Superior temporal gyrus (tissue), 1 donor: Measurements from ENCODE around the gene LRRC14B.
"Not testable (repeated sequence)": the region's sequence is repeated elsewhere in the genome, so short reads cannot be mapped to it uniquely, and the experiment has no call there.

Experiments used
- DNase-seq: peaks from one replicate; pipeline ENCODE4 v3.0.0-alpha.2; 2016; ENCODE audit errors: extremely low spot score

LRRC14B gene

DNA sequence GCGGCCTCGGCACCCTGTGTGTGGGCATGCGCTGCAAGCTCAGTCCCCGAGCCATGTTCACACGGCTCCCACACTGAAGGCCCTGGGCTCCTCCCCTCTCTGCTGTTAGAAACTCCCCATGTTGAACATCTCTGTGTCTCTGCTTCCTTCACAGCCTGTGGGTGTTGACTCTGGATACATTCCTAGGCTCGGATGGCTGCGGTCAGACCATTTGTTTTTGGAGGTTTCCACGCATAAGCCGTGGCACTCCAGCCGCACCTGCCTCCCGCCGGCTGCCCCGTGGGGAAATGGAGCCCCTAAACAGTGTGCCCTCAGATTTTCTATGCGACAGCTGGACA is 31.2 kb upstream of the LRRC14B start:
- no peak for DNase-seq

DNA sequence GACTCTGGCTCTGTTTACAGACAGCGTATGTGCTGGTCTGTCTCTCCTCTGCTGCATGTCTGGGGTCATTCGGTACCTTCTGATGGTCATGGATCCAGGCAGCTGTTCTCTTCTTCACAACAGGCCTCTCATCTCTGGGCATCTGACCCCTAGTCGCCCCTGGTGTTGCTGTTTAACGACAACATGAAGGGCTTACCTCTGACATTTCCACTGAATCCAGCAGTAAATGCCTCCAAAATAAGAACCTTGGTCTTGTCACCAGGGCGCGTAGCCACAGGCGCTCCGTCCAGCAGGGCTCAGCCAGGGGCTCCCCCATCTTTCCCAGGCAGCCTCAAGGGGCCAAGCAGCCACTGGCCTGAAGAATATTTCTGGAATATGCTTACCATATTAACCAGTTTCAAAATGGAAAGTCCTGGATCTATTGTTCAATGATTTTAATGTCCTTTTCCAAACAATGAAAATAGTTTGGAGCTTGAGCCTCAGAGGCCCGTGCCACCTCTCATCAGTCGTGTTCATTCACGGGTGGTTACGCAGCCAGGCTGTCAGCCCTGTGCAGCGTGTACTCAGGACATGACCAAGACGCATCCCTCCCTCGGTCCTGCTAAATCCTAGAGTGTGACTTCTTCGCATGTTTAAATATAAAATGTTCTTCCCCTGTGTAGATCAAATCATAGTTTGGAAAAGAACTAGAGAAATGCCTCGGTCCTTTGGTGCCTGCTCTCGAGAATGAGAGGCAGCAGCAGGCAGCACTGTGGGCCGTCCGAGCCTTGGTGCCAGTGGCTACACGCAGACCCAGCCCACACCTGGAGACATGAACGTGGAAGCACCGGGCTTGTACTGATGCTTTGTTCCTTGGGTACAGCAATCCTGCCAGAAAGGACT is 30.1 kb upstream of the LRRC14B start:
- no peak for DNase-seq

DNA sequence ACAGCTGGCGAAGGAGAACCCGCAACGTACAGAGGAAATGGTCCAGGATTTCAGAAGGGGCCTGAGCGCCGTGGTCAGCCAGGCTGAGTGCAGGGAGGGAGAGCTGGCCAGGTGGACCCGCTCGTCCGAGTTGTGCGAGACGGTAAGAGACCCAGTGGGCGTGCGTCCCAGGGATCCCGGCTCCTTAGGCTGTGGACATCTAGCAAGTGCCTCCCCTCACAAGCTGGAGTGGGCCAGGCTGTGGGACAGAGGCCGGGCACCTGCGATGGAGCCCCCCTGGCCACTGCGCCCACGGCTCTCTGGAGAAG is 29.5 kb upstream of the LRRC14B start:
- no peak for DNase-seq

DNA sequence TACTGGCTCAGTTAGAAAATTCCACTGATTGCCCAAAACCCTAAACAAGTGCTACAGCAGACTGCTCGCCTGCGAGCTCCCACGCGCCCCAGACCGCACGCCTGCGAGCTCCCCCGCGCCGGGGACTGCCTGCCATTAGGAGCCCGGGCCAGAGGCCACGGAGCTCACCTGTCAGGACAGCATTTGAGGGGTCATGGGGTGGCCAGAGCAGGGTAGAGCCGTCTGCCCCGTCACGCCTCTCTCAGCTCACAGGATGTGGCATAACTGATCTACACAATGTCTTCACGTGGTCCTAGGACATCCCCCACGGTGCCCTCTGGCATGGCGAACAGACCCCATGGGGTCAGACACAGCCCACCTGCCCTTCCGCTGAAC is 29.1 kb upstream of the LRRC14B start:
- no peak for DNase-seq

DNA sequence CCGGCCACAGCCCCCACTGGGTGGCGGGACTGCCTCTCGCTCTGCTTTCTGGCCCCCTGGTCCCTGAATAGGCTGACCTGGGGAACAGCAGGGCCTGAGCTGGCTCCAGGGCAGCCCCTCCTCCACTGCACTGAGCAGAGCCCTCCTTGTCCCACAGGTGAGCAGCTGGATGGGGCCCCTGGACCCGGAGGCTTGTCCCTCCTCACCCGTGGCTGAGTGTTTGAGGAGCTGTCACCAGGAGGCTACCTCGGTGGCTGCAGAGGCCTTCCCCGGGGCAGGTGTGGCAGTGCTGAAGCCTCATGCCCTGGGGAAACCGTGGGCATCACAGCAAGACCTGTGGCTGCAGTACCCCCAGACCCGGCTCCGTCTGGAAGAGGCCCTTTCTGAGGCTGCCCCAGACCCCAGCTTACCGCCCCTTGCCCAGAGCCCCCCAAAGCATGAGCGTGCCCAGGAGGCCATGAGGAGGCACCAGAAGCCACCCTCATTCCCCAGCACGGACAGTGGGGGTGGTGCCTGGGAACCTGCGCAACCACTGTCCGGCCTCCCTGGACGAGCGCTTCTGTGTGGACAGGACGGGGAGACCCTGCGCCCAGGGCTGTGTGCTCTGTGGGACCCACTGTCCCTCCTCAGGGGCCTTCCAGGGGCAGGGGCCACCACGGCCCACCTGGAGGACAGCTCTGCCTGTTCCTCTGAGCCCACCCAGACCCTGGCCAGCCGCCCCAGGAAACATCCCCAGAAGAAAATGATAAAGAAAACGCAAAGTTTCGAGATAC is 28.5 kb upstream of the LRRC14B start:
- DNase-seq: no peak

DNA sequence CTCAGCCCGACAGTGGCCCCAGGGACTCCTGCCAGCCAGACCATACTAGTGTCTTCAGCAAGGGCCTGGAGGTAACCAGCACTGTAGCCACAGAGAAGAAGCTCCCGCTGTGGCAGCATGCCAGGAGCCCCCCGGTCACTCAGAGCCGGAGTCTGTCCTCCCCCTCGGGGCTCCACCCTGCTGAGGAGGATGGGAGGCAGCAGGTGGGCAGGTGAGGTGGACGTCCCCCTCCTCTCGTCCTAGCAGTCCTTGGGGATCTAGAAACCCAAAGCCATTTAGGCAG is 28.0 kb upstream of the LRRC14B start:
- DNase-seq: no peak

DNA sequence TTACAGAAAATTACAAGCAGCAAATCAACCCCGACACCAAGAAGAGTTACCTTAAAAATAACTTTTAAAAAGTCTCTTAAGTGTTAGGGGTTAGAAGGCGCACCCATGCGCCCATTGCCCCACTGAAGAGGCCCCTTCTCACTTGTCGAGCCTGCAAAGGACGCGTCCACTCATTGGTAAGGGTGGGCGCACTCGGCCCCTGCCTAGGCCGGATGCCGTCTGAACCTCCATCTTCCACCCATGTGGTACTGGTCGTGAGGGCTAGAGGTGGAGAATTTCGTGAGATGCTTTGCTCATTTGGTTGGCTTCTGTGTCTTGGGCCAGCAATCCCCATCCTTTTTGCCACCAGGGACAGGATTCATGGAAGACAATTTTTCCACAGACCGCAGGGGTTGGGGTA is 27.5 kb upstream of the LRRC14B start:
- no peak for DNase-seq

DNA sequence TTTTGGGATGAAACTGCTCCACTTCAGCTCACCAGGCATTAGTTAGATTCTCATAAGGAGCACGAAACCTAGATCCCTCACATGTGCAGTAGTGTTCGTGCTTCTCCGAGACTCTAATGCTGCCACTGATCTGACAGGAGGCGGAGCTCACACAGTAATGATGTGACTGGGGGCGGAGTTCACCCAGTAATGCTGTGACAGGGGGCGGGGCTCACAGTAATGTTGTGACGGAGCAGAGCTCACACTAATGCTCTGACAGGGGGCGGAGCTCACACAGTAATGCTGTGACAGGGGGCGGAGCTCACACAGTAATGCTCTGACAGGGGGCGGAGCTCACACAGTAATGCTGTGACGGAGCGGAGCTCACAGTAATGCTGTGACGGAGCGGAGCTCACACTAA is 27.1 kb upstream of the LRRC14B start:
- DNase-seq: no peak

DNA sequence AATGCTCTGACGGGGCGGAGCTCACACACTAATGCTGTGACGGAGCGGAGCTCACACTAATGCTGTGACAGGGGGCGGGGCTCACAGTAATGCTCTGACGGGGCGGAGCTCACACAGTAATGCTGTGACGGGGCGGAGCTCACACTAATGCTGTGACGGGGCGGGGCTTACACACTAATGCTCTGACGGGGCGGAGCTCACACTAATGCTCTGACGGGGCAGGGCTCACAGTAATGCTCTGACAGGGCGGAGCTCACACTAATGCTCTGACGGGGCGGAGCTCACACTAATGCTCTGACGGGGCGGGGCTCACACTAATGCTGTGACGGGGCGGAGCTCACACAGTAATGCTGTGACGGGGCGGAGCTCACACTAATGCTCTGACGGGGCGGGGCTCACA is 26.5 kb upstream of the LRRC14B start:
- not testable (repeated sequence) for DNase-seq

DNA sequence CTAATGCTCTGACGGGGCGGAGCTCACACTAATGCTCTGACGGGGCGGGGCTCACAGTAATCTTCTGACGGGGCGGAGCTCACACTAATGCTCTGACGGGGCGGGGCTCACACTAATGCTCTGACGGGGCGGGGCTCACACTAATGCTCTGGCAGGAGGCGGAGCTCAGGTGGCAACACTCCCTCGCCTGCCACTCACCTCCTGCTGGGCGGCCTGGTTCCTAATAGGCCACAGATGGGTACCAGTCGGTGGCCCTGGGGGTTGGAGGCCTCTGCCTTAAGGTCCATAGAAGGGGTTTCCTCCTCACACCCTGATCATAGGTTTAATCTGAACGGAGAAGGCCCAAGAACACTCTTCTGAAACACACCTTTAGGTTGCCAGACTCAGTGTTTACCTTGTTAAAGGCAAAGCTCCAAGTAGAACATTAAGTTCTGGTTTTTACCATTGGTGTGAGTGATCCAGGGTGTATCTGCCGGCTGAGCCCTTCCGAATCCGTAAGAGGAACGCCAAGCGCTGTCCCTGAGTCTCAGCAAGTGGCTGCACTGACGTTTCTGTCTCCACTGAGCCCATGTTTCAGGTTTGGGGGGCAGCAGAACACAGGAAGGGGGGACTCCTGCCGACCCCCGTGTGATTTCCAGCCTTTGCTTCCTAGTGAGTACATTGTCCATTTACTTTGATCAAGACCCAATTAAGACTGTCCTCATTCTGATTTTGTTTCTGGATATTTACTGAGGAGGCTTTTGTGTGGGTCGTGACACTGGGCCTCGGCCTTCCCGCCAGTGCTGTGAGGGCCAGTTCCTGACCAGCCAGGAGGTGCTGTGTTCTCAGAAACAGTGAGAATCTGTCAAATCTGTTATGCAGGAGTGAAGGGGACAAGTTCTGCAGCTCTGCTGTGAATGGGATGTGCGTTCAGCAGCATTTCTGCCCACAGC is 24.6 kb upstream of the LRRC14B start:
- no peak for DNase-seq

DNA sequence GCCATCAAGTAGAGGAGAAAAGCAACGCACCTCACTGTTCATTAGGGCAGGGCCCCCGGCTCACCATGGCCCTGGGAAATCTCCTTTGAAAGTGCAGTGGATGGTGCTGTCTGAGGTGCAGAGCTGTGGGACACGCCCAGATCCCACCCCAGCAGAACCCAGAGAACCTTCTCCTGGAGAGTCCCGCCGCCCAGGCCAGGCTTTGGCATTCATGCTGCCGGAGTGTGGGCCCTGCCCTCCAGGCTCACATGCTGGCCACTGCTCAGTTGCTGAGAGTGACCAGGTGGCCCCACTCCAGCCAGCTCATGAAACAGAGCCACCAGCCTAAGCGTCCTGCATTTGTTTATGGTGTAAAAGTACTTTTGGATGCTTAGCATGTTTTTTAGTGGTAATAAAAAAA is 23.8 kb upstream of the LRRC14B start:
- no peak for DNase-seq

DNA sequence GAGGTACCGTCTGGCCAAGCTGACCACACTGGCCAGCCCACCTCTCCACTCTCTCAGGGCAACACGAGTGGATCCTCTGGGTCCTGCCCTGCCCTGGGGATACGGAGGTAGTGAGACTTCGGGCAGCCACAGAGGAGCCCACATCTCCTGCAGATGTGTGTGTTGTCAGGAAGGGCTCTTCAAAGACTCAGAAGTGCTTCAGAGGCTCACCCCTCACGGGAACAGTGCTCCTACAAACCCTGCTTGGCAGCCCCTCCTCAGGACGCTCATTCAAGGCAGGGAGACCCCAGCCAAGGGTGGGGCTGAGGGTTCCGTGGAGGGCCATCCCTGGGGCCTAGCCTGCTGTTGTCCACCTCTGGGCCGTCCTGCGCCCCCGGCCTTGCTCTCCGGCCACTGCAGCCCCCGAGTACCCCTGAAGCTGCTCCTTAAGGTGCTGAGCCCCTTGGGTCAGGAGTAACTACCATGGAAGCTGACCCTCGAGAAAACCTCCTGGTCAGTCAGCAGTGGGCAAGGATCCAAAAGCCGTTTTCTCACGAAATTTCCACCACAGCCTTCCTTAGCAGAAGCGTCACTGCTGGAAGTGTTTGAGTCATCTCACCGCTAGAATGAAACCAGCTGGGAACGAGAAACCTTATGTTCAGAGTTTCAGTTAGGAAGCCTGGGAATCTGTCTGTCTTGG is 23.2 kb upstream of the LRRC14B start:
- no peak for DNase-seq

DNA sequence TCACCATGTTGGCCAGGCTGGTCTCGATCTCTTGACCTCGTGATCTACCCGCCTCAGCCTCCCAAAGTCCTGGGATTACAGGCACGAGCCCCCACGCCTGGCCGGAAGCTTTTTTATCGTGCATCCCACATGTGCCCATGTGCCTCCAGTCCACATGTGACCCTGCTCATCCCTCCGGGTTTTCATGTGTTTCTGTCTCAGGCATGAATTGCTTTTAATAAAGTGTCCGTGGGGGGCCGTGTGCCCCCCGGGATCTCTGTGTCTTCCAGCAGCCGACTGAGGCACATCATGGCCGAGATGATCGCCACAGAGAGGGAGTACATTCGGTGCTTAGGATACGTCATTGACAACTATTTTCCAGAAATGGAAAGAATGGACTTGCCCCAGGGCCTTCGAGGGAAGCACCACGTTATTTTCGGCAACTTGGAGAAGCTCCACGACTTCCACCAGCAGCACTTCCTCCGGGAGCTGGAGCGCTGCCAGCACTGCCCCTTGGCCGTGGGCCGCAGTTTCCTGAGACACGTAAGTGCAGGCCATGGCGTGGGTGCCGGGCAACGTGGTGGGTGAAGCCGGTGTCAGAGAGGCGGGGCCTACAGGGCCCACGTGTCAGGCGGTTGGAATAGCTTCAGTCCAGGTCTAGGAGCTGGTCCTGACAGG is 22.1 kb upstream of the LRRC14B start:
- DNase-seq: no peak

DNA sequence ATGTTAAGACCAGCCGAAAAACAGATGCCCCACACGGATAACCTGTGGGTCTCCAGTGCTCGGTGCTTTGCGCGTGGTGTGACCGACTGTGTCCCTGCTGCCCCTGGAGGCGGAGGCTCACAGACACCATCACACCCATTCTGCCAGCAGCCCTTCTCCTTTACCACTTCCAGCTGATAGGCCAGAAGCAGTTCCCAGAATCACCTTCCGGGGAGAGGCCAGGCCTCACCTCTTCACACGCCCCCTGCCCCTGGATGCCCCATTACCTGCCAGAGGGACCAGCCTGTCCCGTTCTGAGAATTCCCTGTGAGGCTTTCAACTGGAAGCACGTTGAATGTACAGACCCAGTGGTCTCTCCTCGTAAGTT is 21.6 kb upstream of the LRRC14B start:
- no peak for DNase-seq

DNA sequence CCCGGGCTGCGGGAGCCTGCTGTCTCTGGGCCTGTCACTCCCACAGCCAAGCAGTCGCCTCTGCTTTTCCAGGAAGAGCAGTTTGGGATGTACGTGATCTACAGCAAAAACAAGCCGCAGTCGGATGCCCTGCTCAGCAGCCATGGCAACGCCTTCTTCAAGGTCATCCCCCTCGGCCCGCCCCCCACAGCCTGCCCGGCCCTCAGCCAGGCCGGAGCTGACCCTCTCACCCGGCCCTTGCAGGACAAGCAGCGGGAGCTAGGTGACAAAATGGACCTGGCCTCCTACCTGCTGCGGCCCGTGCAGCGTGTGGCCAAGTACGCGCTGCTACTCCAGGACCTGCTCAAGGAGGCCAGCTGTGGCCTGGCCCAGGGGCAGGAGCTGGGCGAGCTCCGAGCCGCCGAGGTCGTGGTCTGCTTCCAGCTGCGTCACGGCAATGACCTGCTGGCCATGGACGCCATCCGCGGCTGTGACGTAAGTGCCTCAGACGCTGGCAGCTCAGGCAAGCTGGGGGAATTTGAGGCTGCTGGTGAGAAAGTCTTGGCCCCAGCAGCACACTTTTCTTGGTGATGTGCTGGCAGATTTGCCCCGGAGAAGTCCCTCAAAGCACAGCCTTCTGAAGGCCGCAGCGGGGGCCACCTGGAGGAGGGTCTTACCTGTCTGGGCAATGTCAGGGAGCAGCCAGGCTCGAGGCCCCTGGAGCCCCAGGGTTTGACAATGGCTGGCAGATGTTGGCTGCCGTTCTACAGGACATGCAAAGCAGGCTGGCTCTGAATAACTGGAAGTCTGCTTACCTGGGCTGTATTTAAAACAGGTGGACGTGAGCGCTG is 20.1 kb upstream of the LRRC14B start:
- DNase-seq: no peak

DNA sequence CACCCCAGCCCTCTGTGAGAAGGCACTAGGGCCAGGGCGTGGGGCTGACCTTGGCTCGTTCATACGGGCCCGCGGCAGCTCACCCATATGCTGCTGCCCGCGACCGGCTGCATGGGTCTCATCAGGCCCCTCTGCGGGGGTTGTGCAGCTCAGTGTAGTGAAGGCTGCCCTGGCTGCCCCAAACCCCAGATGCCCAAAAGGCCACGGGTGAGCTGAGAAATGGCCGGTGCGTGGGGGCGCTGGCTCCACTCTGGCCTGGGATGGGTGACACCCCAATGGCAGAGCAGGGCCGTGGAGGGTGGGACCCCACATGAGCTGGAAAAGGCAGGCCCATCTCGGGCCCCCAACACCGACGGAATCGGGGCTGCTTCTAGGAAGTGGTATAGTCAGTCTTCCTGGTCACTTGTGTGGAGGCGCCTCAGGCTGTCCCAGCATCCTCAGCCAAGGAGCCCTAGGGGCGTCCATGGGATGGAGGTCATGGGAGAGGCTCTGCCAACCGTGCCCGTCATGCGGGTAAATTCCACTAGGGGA is 19.4 kb upstream of the LRRC14B start:
- DNase-seq: no peak

DNA sequence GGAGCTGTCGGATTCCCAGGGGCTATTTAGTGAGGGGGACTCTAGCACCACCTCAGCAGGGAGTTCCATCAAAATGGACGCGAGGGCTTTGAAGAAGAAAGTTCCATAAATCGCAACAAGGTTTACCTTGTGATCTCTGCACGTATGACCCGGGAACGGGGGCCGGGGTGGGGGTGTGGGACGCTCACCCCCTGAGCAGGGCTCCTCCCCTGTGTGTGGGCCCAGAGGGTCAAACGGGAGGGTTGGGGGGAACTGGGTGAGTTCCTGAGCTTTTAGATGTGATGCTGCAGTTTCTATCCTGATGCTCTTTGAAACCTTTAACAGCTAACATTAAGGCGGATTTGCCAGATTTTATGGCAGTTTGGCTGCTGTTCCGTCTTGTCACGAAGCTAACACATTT is 18.9 kb upstream of the LRRC14B start:
- DNase-seq: no peak

DNA sequence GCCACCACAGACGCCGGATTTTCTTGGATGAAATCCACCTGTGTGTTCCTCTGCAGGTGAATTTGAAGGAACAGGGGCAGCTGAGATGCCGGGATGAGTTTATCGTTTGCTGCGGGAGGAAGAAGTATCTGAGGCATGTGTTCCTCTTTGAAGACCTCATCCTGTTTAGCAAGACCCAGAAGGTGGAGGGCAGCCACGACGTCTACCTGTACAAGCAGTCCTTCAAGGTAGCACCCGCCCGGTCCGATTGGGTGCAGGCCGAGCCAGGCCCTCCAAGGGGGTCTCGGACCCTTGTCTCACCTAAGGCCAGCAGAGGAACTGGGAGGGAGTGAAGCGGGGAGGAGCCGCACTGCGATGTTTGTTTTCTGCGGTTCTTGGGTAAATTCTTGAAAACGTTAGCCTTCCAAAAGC is 18.4 kb upstream of the LRRC14B start:
- DNase-seq: no peak

DNA sequence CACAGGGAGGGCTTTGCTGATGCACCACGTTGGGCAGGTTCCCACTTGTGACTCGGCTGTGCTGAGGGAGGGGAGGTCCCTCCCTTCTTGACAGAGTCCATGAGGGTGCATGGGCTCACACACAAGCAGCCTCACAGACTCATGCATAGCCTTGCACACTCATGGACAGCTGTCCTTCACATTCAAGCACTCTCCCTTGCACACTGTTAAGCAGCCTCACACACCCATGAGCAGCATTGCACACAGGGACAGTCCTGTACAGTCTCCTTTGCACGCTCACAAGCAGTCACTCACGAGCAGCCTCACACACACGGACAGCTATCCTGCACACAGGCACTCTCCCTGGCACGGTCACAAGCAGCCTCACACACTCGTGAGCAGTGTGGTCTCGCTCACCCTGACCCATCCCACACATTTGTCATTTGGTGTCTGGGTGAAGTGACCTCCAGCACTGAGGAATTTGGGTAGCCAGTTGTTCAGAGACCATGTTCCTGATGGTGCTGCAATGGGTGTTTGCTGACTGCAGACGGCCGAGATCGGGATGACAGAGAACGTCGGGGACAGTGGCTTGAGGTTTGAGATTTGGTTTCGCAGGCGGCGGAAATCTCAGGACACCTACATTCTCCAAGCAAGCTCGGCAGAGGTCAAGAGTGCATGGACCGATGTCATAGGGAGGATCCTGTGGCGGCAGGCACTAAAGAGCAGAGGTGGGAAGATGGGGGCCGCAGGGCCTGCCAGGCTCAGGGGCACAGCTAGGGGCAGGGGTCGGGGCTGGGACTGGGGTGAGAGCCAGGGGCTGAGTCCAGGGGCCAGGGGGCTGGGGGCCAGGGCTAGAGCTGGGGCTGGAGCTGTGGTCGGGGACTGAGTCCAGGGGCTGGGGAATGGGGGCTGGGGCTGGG is 17.7 kb upstream of the LRRC14B start:
- DNase-seq: no peak

DNA sequence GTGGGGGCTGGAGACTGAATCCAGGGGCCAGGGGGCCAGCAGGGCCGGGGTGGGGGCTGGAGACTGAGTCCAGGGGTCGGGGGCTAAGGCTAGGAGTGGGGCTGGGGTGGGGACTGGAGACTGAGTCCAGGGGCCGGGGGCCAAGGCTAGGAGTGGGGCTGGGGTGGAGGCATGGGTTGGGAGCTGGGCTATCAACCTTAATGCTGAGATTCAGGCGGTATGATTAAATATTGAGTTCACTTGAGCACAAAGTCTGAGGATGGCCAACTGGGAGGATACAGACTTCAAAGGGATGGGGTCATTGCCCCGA is 17.0 kb upstream of the LRRC14B start:
- DNase-seq: no peak
